ENCODE measurements around the gene CALCR. TPM values are rescaled to one million over a fixed set of nuclear protein-coding genes. Genes with fewer than 3 reads are reported as not detected.

The CALCR gene
- not detected for total RNA-seq

GRCh38 chr7:93574646-93575554 is at the start of gene CALCR:
TSS of gene CALCR (minus strand) at chr7:93574724. CDS start at chr7:93486981, 87,743 bp downstream.
- no peak for TF ChIP-seq CTCF (IDR thresholded peaks at IDR 0.05)
- Histone ChIP-seq H3K27ac (no peak within 1 kb of the TSS), H3K27me3 (no peaks in the 10 kb centered on the region), H3K4me3 (peak within 1 kb of the TSS; percentile 8 to 10), H3K36me3 (no peaks in the 10 kb centered on the region), H3K9me3 (no peaks in the 10 kb centered on the region), H3K4me1 (no peaks in the 10 kb centered on the region)
- DNase-seq (ENCODE audit: low spot score in 2 of 2): no peak
- intact Hi-C loops (cut with DNase I): no loop called here

GRCh38 chr7:93623816-93624215 is 49.3 kb upstream of the CALCR start:
- DNase-seq (ENCODE audit: low spot score in 2 of 2): no peak
- Histone ChIP-seq H3K36me3 (no peaks in the 10 kb centered on the region), H3K27ac (no peak overlapping the region), H3K9me3 (no peaks in the 10 kb centered on the region), H3K4me3 (no peak overlapping the region), H3K27me3 (no peaks in the 10 kb centered on the region), H3K4me1 (no peaks in the 10 kb centered on the region)
- no peak for TF ChIP-seq CTCF (IDR thresholded peaks at IDR 0.05)
- intact Hi-C loops (cut with DNase I): no loop called here

GRCh38 chr7:93622036-93623033 is 47.8 kb upstream of the CALCR start:
- DNase-seq (ENCODE audit: low spot score in 2 of 2): no peak
- intact Hi-C loops (cut with DNase I): no loop called here
- Histone ChIP-seq H3K36me3 (no peaks in the 10 kb centered on the region), H3K9me3 (no peaks in the 10 kb centered on the region), H3K27ac (no peak overlapping the region), H3K27me3 (no peaks in the 10 kb centered on the region), H3K4me1 (no peaks in the 10 kb centered on the region), H3K4me3 (no peak overlapping the region)
- peak in 1 of 3 experiments; percentile 4 for TF ChIP-seq CTCF (IDR thresholded peaks at IDR 0.05)

- H3K27ac ChIP-seq: no peak overlapping the region
- no peak overlapping the region for H3K4me3 ChIP-seq
- no peaks in the 10 kb centered on the region for H3K27me3 ChIP-seq
- no peak for DNase-seq (ENCODE audit: low spot score in 2 of 2)
- H3K4me1 ChIP-seq: no peaks in the 10 kb centered on the region
- H3K36me3 ChIP-seq: no peaks in the 10 kb centered on the region
- intact Hi-C loops (cut with DNase I): no loop called here
- no peak for TF ChIP-seq CTCF (IDR thresholded peaks at IDR 0.05)
- H3K9me3 ChIP-seq: no peaks in the 10 kb centered on the region
Observed at GRCh38 chr7:93620864-93621263, 46.3 kb upstream of the CALCR start.

GRCh38 chr7:93620057-93620456 is 45.5 kb upstream of the CALCR start:
- Histone ChIP-seq H3K27ac (no peak overlapping the region), H3K4me1 (no peaks in the 10 kb centered on the region), H3K9me3 (no peaks in the 10 kb centered on the region), H3K27me3 (no peaks in the 10 kb centered on the region), H3K4me3 (no peak overlapping the region), H3K36me3 (no peaks in the 10 kb centered on the region)
- DNase-seq (ENCODE audit: low spot score in 2 of 2): no peak
- TF ChIP-seq CTCF (IDR thresholded peaks at IDR 0.05): no peak
- intact Hi-C loops (cut with DNase I): no loop called here

All from ascending aorta (tissue), 2 donors.